ENCODE data around the gene STAP1.

- TF ChIP-seq CTCF (IDR thresholded peaks at IDR 0.05; ENCODE audit: low read depth, low read length, missing input control) (no peak), MAX (IDR thresholded peaks at IDR 0.05) (no peak), RAD21 (IDR thresholded peaks at IDR 0.05) (no peak), REST (IDR thresholded peaks at IDR 0.05) (no peak), SP1 (IDR thresholded peaks at IDR 0.05) (no peak), EGR1 (IDR thresholded peaks at IDR 0.05; ENCODE audit: low read depth in 2 of 2) (no peak), ATF3 (IDR thresholded peaks at IDR 0.05) (no peak)
Observed at GRCh38 chr4:67539830-67540229, 18.7 kb upstream of the STAP1 start.
